ENCODE results near the gene FOXB2. TPM values are rescaled to one million over a fixed set of nuclear protein-coding genes. Genes with fewer than 3 reads are reported as not detected.

Gene FOXB2
- total RNA-seq, 1 donor from 2014 or later, result not detected

DNA sequence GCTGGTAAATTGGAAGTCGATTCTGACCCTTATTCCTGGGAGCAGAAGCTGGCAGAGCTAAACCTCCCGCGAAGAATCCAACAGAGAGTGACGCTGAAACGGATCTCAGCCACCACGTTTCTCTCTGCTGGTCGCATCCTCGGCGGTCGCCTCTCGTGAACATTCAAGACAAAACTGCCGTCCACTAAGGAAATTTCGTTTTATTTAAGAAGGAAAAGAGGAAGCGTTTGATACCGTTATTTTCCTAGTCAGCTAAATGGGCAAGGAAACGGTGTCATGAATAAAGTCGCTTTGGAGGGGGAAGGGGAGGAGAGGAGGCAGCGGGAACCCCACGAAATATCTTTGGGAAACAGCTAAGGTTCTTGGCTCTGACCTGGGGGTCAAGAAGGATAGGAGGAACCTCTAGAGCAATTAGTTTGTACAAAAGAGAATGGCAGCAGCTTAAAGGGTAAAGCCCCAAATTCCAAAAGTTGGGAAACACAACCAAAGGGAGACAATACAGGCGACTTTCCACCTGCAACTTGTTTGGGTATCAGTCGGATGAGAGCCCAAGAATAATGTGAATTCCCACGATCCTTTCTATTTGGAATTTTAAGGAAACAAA lies 1.9 kb downstream of the FOXB2 start:
- no peak overlapping the region for H3K9ac ChIP-seq (ENCODE audit: low read depth in 1 of 3, low read length in 3 of 3)
- no peak overlapping the region for H3K4me3 ChIP-seq (ENCODE audit: low read length in 3 of 3)
- H3K4me1 ChIP-seq (ENCODE audit: control insufficient read depth in 3 of 3, insufficient read depth in 3 of 3, low read length in 3 of 3), result peaks cover 20 to 46% (median 22%) of the 10 kb centered on the region in 3 donors
- H3K27me3 ChIP-seq (ENCODE audit: control insufficient read depth in 3 of 3, insufficient read depth in 3 of 3, low read length in 3 of 3), result peaks cover 79 to 87% (median 85%) of the 10 kb centered on the region in 3 donors
- H3K36me3 ChIP-seq (ENCODE audit: control insufficient read depth in 3 of 3, insufficient read depth in 3 of 3, low read length in 3 of 3), result no peaks in the 10 kb centered on the region
- H3K27ac ChIP-seq (ENCODE audit: low read depth, low read length), result no peak overlapping the region
- no peaks in the 10 kb centered on the region for H3K9me3 ChIP-seq (ENCODE audit: control insufficient read depth in 3 of 3, low read length in 3 of 3)

GRCh38 chr9:77021922-77022782 lies 2.7 kb downstream of the FOXB2 start:
- H3K27me3 ChIP-seq (ENCODE audit: control insufficient read depth in 3 of 3, insufficient read depth in 3 of 3, low read length in 3 of 3), result peaks cover 71 to 79% (median 78%) of the 10 kb centered on the region in 3 donors
- H3K36me3 ChIP-seq (ENCODE audit: control insufficient read depth in 3 of 3, insufficient read depth in 3 of 3, low read length in 3 of 3), result no peaks in the 10 kb centered on the region
- no peaks in the 10 kb centered on the region for H3K9me3 ChIP-seq (ENCODE audit: control insufficient read depth in 3 of 3, low read length in 3 of 3)
- no peak overlapping the region for H3K27ac ChIP-seq (ENCODE audit: low read depth, low read length)
- H3K4me3 ChIP-seq (ENCODE audit: low read length in 3 of 3), result peak overlapping the region in 1 of 3 donors; percentile 25
- peaks cover 18 to 45% (median 21%) of the 10 kb centered on the region in 3 donors for H3K4me1 ChIP-seq (ENCODE audit: control insufficient read depth in 3 of 3, insufficient read depth in 3 of 3, low read length in 3 of 3)
- H3K9ac ChIP-seq (ENCODE audit: low read depth in 1 of 3, low read length in 3 of 3), result no peak overlapping the region

DNA sequence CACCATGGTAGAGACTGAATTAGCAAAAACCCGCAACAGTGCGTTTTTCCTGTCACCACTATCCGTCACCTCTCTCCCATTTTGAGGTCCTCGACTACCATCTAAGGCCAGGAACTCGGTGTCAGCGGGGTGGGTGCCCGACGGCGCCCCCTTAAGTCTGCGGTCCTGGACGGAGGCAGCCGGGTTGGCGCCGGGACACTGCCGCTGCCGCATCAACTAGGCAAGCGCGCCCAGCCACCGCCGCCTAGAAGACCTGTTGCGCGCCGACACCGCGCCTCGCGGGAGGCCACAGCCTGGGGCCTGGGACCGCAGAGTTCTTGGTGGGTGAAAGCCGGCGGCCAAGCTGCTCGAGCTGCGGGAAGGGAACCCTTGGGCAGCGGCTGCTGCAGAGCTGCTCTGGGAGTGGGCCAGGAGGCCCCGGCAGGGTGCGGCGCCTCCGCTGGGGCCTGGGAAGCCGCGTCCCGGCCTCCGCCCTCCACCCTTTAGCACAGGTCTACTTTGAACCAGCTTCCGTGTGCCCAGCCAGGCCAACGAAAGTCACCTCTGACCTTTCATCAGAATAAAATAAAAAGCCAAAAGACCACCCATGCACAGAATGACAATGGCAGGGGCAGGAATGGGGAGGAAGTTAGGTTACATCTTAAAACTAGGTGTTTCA lies 3.5 kb downstream of the FOXB2 start:
- Histone ChIP-seq H3K9ac (ENCODE audit: low read depth in 1 of 3, low read length in 3 of 3) (no peak overlapping the region), H3K9me3 (ENCODE audit: control insufficient read depth in 3 of 3, low read length in 3 of 3) (no peaks in the 10 kb centered on the region), H3K4me1 (ENCODE audit: control insufficient read depth in 3 of 3, insufficient read depth in 3 of 3, low read length in 3 of 3) (peaks cover 18 to 38% (median 21%) of the 10 kb centered on the region in 3 donors), H3K36me3 (ENCODE audit: control insufficient read depth in 3 of 3, insufficient read depth in 3 of 3, low read length in 3 of 3) (no peaks in the 10 kb centered on the region), H3K4me3 (ENCODE audit: low read length in 3 of 3) (no peak overlapping the region), H3K27ac (ENCODE audit: low read depth, low read length) (no peak overlapping the region), H3K27me3 (ENCODE audit: control insufficient read depth in 3 of 3, insufficient read depth in 3 of 3, low read length in 3 of 3) (peaks cover 63 to 72% (median 70%) of the 10 kb centered on the region in 3 donors)

DNA sequence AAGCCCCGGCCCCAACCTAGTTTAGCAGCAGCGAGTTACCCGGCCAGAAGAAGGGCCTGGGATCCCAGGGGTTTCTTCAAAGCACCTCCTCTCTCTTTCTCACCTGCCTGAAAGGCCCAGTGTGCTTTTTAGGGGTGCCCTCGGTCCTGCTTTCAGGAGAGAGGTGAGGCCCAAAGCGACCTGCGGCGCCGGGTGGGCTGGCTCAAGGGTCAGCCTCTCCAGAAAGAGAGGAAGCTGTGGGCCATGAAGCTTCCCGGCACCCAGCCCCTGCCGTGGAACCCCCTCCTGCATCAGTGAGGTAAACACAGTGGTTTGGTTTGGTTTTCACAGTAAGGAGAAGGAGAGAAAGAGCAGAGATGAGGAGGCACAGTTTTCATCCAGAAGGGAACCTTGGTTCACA lies 4.3 kb downstream of the FOXB2 start:
- peaks cover 56 to 70% (median 65%) of the 10 kb centered on the region in 3 donors for H3K27me3 ChIP-seq (ENCODE audit: control insufficient read depth in 3 of 3, insufficient read depth in 3 of 3, low read length in 3 of 3)
- no peak overlapping the region for H3K4me3 ChIP-seq (ENCODE audit: low read length in 3 of 3)
- peaks cover 13 to 30% (median 21%) of the 10 kb centered on the region in 3 donors for H3K4me1 ChIP-seq (ENCODE audit: control insufficient read depth in 3 of 3, insufficient read depth in 3 of 3, low read length in 3 of 3)
- H3K27ac ChIP-seq (ENCODE audit: low read depth, low read length), result no peak overlapping the region
- H3K9me3 ChIP-seq (ENCODE audit: control insufficient read depth in 3 of 3, low read length in 3 of 3), result no peaks in the 10 kb centered on the region
- H3K36me3 ChIP-seq (ENCODE audit: control insufficient read depth in 3 of 3, insufficient read depth in 3 of 3, low read length in 3 of 3), result no peaks in the 10 kb centered on the region
- H3K9ac ChIP-seq (ENCODE audit: low read depth in 1 of 3, low read length in 3 of 3), result no peak overlapping the region

DNA sequence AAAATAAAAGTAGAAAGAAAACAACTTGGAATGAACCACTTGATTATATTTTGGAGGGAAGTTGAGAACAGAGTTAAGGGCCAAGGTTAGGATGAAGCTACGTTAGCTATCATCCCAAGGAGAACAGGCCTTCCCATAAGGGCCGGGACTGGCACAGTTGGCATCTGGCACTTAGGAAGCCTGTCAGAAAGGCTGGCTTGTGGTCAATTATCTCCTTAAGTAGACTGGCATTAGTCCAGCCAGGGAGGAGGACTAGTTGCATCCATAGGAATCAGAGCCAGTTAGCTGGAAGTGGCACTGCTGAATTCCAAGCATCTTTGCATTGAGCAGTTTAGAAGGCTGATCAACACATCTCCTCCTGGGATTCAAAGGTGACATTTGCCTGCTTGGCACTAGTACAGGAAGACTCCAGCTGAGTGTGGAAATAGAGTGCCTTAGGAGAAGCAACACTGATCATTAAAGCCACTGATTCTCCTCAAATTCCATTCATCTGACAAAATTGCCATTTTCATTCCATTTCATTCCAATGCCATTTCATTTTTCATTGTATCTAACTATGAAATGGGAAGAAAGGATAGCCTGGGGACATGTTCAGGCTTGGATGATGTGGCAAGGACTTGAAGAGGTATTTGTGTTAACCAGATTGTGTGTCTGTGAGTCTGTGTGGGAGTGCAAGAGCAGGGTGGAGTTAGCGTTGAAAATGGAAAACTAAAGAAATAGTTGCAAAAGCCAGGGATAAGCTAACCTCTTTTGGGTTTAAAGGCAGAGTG lies 5.5 kb downstream of the FOXB2 start:
- Histone ChIP-seq H3K27me3 (ENCODE audit: control insufficient read depth in 3 of 3, insufficient read depth in 3 of 3, low read length in 3 of 3) (peaks cover 44 to 58% (median 54%) of the 10 kb centered on the region in 3 donors), H3K9me3 (ENCODE audit: control insufficient read depth in 3 of 3, low read length in 3 of 3) (no peaks in the 10 kb centered on the region), H3K9ac (ENCODE audit: low read depth in 1 of 3, low read length in 3 of 3) (no peak overlapping the region), H3K27ac (ENCODE audit: low read depth, low read length) (no peak overlapping the region), H3K4me3 (ENCODE audit: low read length in 3 of 3) (no peak overlapping the region), H3K36me3 (ENCODE audit: control insufficient read depth in 3 of 3, insufficient read depth in 3 of 3, low read length in 3 of 3) (no peaks in the 10 kb centered on the region), H3K4me1 (ENCODE audit: control insufficient read depth in 3 of 3, insufficient read depth in 3 of 3, low read length in 3 of 3) (peaks cover 6 to 20% (median 13%) of the 10 kb centered on the region in 3 donors)

DNA sequence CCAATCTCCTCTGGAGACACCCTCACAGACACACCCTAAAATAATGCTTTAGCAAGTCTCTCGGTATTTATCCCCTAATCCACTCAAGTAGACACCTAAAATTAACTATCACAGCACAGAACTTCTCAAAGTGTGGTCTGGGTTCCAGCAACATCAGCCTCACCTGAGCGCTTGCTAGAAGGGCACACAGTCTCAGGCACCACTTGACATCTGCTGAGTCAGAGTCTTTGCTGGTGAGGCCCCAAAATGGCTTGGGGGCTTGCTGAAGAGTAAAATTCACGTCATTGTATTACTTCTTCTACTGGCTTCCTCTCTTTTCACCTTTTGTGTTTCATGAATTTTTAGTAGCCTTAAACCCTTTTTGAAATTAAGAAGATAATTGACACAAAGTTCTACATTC lies 9.0 kb downstream of the FOXB2 start:
- H3K36me3 ChIP-seq (ENCODE audit: control insufficient read depth in 3 of 3, insufficient read depth in 3 of 3, low read length in 3 of 3), result no peaks in the 10 kb centered on the region
- H3K4me1 ChIP-seq (ENCODE audit: control insufficient read depth in 3 of 3, insufficient read depth in 3 of 3, low read length in 3 of 3), result no peaks in the 10 kb centered on the region
- H3K27ac ChIP-seq (ENCODE audit: low read depth, low read length), result no peak overlapping the region
- H3K27me3 ChIP-seq (ENCODE audit: control insufficient read depth in 3 of 3, insufficient read depth in 3 of 3, low read length in 3 of 3), result peaks cover 12 to 24% (median 19%) of the 10 kb centered on the region in 3 donors
- no peak overlapping the region for H3K4me3 ChIP-seq (ENCODE audit: low read length in 3 of 3)
- no peaks in the 10 kb centered on the region for H3K9me3 ChIP-seq (ENCODE audit: control insufficient read depth in 3 of 3, low read length in 3 of 3)
- no peak overlapping the region for H3K9ac ChIP-seq (ENCODE audit: low read depth in 1 of 3, low read length in 3 of 3)

DNA sequence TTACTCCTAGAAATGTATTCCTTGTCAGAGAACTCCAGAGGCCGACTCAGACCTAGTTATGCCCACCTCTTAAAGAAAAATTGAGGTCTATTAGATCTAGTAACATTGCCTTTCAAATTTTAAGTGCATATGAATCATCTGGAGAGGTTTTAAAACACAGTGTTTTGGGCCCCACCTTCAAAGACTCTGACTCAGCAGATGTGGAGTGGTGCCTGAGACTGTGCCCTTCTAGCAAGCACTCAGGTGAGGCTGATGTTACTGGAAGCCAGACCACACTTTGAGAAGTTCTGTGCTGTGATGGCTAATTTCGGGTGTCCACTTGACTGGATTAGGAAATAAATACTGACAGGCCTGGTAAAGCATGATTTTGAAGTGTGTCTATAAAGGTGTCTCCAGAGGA lies 10.6 kb downstream of the FOXB2 start:
- no peaks in the 10 kb centered on the region for H3K36me3 ChIP-seq (ENCODE audit: control insufficient read depth in 3 of 3, insufficient read depth in 3 of 3, low read length in 3 of 3)
- no peak overlapping the region for H3K9ac ChIP-seq (ENCODE audit: low read depth in 1 of 3, low read length in 3 of 3)
- no peak overlapping the region for H3K4me3 ChIP-seq (ENCODE audit: low read length in 3 of 3)
- peaks cover 4 to 8% (median 6%) of the 10 kb centered on the region in 3 donors for H3K27me3 ChIP-seq (ENCODE audit: control insufficient read depth in 3 of 3, insufficient read depth in 3 of 3, low read length in 3 of 3)
- no peaks in the 10 kb centered on the region for H3K9me3 ChIP-seq (ENCODE audit: control insufficient read depth in 3 of 3, low read length in 3 of 3)
- H3K27ac ChIP-seq (ENCODE audit: low read depth, low read length), result no peak overlapping the region
- no peaks in the 10 kb centered on the region for H3K4me1 ChIP-seq (ENCODE audit: control insufficient read depth in 3 of 3, insufficient read depth in 3 of 3, low read length in 3 of 3)

GRCh38 chr9:77038281-77039036 lies 19.0 kb downstream of the FOXB2 start:
- Histone ChIP-seq H3K36me3 (ENCODE audit: control insufficient read depth in 3 of 3, insufficient read depth in 3 of 3, low read length in 3 of 3) (no peaks in the 10 kb centered on the region), H3K9me3 (ENCODE audit: control insufficient read depth in 3 of 3, low read length in 3 of 3) (no peaks in the 10 kb centered on the region), H3K4me1 (ENCODE audit: control insufficient read depth in 3 of 3, insufficient read depth in 3 of 3, low read length in 3 of 3) (no peaks in the 10 kb centered on the region), H3K27ac (ENCODE audit: low read depth, low read length) (no peak overlapping the region), H3K4me3 (ENCODE audit: low read length in 3 of 3) (no peak overlapping the region), H3K9ac (ENCODE audit: low read depth in 1 of 3, low read length in 3 of 3) (no peak overlapping the region), H3K27me3 (ENCODE audit: control insufficient read depth in 3 of 3, insufficient read depth in 3 of 3, low read length in 3 of 3) (peaks cover 0 to 11% (median 5%) of the 10 kb centered on the region in 3 donors)

- Histone ChIP-seq H3K9me3 (ENCODE audit: control insufficient read depth in 3 of 3, low read length in 3 of 3) (no peaks in the 10 kb centered on the region), H3K9ac (ENCODE audit: low read depth in 1 of 3, low read length in 3 of 3) (no peak overlapping the region), H3K27me3 (ENCODE audit: control insufficient read depth in 3 of 3, insufficient read depth in 3 of 3, low read length in 3 of 3) (peaks cover 0 to 11% (median 5%) of the 10 kb centered on the region in 3 donors), H3K4me3 (ENCODE audit: low read length in 3 of 3) (no peak overlapping the region), H3K36me3 (ENCODE audit: control insufficient read depth in 3 of 3, insufficient read depth in 3 of 3, low read length in 3 of 3) (no peaks in the 10 kb centered on the region), H3K4me1 (ENCODE audit: control insufficient read depth in 3 of 3, insufficient read depth in 3 of 3, low read length in 3 of 3) (no peaks in the 10 kb centered on the region), H3K27ac (ENCODE audit: low read depth, low read length) (no peak overlapping the region)
These were observed 20.9 kb downstream of the FOXB2 start for GRCh38 chr9:77040340-77040739.
